B cell (primary cell): ENCODE measurements around the gene CETP.

Source experiments
- EZH2 ChIP-seq: IDR thresholded peaks from 2 replicates; pipeline ENCODE4 v1.6.1; 2012; ENCODE audit warnings: borderline replicate concordance, low read depth, mild to moderate bottlenecking, moderate library complexity, low read length; ENCODE audit not compliant: insufficient read depth, poor library complexity, severe bottlenecking
- TF ChIP-seq, protein P1 (sequence below): fragments of 200-600 bp; IDR thresholded peaks from one replicate; pipeline ENCODE4 v1.8.0; 2022; ENCODE audit warnings: antibody characterized with exemption, mild to moderate bottlenecking

- TF ChIP-seq, protein P1, sequence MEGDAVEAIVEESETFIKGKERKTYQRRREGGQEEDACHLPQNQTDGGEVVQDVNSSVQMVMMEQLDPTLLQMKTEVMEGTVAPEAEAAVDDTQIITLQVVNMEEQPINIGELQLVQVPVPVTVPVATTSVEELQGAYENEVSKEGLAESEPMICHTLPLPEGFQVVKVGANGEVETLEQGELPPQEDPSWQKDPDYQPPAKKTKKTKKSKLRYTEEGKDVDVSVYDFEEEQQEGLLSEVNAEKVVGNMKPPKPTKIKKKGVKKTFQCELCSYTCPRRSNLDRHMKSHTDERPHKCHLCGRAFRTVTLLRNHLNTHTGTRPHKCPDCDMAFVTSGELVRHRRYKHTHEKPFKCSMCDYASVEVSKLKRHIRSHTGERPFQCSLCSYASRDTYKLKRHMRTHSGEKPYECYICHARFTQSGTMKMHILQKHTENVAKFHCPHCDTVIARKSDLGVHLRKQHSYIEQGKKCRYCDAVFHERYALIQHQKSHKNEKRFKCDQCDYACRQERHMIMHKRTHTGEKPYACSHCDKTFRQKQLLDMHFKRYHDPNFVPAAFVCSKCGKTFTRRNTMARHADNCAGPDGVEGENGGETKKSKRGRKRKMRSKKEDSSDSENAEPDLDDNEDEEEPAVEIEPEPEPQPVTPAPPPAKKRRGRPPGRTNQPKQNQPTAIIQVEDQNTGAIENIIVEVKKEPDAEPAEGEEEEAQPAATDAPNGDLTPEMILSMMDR: no peak
- no peak for TF ChIP-seq EZH2
Measured at GRCh38 chr16:56970934-56971767, 9.4 kb downstream of the CETP start.
